ENCODE data around the gene INSIG1. TPM values are rescaled to one million over a fixed set of nuclear protein-coding genes. Genes with fewer than 3 reads are reported as not detected.

INSIG1 gene
- total RNA-seq, 1 donor from 2014 or later: 55.4 TPM

DNA sequence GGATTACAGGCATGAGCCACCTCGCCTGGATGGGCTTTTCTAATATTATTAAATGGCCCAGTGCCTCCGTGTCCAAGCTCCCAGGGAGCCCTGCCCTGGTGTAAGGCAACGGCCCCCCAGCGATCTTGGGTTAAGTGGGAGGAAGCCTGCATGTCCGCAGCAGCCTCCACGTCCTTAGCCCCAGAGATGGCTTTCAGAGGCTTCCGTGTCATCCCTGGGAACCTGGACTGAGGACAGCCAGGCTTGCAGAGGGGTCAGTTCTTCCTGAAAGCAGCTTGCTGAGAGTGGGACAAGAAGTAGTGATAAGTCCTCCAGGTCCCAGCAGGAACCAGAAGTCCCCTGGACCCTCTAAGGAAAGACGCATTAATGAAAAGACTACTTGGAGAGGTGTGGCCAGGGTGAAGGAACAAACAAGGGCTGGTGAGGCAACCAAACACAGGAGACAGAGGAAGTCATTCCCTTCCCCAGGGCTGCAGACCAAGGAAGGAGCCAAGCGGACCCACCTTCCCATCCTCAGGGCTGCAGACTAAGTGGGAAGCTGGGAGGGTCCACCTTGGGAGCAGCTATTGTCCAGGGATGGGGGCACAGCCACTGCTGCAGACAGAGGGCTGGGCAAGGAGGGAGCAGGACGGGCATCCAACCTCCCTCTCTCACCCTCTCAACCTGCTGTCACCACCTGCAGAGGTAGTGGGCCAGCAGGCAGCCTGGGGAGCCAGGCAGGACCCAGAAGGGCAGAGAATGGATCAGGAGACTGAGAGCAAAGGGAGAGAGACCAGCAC, 13.0 kb upstream of the INSIG1 start:
- DNase-seq (ENCODE audit: low spot score): no peak

DNA sequence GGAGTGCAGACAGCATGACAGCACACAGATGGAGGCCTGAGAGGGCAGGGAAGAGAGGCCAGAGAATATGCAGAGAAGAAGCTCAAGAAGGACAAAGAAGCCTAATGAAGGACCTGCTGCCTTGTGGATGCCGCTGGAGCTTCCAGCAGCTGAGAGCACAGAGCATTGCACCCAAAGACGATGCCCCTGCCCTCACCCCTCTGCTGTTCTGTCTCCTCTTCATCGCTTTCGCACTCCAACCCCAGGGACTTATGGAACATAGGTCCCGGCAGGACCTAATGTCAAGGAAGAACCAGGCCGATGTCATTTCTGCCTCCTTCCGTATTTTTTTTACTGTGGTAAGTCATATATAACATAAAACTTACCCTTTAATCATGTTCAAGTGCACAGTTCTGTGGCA, 12.3 kb upstream of the INSIG1 start:
- DNase-seq (ENCODE audit: low spot score): no peak

DNA sequence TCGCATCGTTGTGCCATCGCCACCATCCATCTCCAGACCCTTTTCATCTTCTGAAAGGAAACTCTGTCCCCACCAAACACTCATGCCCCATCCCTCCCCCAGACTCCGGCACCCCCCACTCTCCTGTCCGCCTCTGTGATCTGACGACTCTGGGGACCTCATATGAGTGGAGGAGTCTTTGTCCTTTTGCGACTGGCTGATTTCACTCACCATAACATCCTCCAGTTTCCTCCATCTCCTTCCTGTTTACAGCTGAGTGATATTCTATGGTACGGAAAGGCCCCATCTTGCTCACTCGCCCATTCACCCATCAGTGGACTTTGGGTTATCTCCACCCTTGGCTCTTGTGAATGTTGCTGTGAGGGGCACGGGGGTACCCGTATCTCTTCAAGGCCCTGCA, 11.8 kb upstream of the INSIG1 start:
- no peak for DNase-seq (ENCODE audit: low spot score)

DNA sequence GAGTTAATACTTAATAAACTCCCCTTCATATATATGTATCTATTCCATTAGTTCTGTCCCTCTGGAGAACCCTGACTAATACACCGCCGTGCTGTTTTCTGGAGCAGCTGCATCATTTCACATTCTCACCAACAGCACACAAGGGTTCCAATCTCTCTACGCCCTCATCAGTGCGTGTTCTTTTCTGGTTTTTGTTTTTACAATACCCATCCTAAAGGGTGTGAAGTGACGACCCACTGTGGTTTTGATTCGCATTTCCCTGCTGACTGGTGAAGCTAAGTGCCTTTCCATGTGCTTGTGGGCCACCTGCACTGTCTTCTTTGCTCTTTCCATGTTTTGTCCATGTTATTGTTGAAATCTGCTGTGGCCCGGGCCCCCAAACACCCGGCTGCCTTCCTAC, 11.0 kb upstream of the INSIG1 start:
- no peak for DNase-seq (ENCODE audit: low spot score)

DNA sequence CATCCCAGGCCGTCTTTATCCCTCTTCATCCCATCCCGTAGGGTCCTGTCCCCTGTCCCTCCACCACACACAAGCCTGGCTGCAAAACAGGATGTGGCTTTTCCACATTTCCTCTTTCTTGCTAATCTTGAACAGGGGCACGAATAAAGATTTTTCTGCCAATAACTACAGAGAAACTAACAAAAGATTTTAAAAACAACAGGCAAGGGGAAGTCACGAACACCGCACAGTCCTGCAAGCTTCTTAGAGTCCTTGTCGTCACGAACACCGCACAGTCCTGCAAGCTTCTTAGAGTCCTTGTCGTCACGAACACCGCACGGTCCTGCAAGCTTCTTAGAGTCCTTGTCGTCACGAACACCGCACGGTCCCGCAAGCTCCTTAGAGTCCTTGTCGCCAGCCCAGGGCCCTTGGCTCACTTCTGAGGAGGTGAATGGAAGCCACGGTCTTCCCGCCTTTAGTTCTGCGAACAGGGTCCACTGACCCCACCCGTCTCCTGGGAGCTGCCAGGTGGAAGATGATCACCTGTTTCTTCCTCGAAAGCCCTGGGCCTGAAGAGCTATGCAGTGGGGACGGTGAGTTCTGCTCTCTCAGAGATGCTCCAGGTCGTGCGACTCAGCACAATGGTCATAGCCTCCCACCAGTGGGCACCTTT, 10.3 kb upstream of the INSIG1 start:
- DNase-seq (ENCODE audit: low spot score): no peak

DNA sequence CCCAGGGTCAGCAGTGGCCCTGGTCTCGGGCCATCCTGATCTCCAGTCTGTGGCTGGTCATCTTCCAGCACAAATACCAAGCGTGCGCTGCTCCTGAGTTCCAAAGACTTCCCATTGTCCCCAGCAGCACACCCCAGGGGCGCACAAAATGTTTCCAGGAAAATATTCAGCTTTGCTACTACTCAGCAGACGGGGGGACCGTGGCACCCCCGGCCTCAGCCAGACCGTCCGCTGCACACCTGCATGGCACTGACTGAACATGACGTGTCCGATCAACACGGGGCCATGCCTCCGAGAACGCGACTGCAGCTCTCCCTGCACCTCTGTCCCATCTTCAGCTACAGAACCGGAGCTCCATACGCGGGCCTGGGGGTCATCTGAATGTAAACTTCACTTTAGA, 9.6 kb upstream of the INSIG1 start:
- DNase-seq (ENCODE audit: low spot score): no peak

DNA sequence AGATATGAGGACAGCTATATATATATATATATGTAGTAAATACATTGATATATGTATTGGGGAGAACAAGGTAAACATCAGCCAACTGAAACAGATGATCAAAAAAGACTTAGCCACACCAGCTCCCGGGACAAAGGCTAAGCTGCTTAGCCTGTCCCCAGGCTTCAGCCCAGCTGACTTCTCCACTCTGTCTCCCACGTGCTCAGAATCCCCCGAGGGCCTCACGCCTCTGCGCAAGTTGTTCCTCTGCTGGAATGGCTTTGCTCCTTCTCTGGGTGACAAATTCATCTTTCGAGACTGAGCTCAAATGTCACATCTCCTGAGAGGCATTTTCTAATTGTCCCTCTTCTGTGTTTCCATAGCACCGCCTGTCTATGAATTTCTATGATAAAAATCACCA, 8.6 kb upstream of the INSIG1 start:
- no peak for DNase-seq (ENCODE audit: low spot score)

DNA sequence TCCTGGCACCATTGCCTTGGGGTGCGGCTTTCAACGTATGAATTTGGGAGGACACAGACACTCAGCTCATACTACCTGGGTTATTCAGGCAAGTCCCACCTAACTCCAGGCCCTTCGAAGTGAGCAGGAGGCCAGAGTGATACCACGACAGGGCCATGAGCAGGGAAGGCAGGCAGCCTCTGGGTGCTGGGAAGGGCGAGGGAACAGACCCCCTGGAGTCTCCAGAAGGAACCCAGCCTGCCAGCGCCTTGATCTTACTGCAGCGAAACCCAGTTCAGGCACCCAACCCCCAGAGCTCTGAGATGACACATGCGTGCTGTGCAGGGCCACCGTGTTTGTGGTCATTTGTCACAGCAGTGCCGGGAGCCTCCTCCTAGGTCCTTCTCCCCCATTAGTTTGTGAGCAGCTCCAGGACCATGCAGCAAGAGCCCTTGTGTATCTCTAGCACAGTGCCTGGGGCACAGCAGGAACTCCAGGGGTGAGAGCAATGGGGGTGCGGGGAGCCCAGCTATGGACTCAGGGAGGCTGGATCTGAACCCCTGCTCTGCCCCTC, 7.7 kb upstream of the INSIG1 start:
- no peak for DNase-seq (ENCODE audit: low spot score)

DNA sequence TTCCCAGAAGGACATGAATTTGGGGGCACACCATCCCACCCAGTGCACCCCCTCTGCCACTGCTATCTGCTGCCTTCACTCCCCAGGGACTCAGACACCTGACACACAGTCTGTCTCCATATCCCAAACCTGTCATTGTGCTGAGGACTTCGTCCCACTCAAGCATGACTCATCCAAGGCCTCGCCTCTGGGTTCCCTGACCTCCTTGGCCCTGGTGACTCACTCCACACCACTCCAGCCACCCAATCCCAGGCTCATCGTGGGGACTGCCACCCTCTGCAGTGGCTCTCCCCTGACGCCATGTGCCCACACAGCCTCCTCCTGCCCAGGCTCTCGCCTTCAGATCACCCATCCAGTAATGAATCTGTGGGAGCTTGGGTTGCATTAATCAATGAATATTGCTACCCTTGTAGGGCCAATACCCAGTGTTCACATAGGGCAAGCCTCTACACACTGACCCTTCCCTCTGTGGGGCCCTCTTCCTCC, 6.6 kb upstream of the INSIG1 start:
- DNase-seq (ENCODE audit: low spot score): no peak

DNA sequence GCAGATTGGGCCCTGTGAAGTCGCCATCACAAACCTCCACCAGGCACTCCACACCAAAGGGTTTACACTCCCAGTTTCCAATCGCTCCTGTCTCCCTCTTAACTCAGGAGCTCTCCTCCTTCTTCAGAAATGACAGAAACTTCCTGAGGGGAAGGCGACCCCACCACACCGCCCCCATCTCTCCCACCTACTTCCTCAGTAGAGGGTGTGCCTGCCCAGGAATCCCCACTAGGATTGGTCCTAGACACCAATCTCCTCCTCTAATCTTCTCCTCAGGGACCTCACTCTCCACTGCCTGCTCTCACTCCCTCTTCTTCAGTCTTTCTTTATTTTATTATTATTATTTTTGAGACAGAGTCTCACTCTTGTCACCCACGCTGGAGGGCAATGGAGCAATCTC, 5.9 kb upstream of the INSIG1 start:
- DNase-seq (ENCODE audit: low spot score): no peak

DNA sequence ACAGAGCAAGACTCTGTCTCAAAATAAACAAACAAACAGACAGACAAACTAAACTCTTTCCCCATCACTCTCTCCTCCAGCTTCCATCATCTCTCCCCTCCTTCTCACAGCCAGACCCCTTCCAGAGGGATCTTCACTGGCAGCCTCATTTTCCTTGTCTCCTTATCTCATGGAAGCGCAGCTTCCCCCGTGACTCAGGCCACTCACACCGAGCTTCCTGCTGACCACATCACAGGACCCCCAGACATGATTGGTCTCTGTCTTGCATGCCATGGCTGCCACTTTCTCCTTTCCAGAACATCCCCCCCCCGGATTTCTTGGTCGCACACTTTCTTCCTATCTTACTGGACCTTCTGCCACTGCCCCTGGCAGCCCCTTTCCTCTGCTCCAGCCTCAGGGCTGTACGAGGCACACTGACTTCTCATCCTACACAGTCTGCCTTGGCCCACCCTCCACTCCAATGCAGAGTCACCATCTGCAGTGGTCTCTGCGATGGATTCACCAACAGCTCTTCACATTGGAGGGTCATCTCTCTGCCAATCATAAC, 4.9 kb upstream of the INSIG1 start:
- DNase-seq (ENCODE audit: low spot score): no peak

DNA sequence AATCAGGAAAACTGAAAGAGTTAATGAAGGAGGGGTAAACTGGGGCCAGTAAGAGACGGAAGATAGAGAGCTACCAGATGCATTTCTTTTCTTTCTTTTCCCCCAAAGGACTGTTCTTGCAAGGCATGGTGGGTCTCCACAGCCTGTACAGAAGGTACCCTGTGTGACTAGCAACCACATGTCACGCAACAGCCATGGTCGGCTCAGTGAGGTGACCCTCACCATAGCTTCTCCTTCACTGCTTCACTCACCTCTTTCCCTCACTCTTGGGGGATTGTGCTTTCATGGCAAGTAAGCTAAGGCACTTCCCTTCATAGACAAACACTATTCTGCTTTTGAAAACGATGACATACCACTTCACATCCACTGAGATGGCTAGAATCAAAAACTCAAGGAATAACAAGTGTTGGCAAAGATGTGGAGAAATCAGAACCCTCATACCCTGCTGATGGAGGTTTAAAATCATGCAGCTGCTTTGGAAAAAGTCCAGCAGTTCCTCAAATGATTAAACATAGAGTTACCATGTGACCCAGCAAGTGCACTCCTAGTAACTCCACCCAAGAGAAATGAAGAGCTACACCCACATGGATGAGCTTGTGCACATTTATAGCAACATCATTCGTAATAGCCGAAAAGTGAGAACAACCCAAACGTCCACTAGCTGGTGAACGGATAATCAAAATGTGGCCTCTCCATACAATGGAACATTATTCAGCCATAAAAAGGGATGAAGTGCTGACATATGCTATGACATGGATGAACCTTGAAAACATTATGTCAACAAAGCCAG, 3.8 kb upstream of the INSIG1 start:
- DNase-seq (ENCODE audit: low spot score): no peak

DNA sequence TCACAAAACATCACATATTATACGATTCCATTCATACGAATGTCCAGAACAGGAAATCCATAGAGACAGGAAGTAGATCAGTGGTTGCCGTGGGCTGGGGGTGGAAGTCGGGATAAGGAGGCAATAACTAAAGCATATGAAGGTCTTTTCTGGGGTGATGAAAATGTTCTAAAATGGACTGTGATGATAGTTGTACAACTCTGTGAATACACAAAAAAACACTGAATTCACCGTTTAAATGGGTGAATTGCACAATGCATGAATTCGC, 3.2 kb upstream of the INSIG1 start:
- DNase-seq (ENCODE audit: low spot score): no peak

DNA sequence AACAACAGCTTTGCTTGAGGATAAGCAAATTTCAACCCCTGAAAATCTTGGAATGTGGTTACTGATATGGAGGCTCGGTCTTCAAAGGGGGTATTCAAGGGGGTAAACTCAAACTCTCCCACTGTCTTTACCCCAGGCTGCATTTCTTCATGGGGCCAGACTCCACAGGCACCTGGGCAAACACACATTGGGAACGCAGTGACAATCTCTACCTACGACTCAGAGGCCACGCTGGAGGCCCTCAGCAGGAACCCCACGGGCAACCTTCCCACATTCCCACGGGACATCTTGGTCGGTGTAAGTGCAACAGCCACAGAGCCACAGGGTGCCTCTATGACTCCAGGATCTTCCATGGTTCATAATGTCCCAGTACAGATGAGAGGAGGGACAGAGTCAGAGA, 2.2 kb upstream of the INSIG1 start:
- DNase-seq (ENCODE audit: low spot score): no peak

DNA sequence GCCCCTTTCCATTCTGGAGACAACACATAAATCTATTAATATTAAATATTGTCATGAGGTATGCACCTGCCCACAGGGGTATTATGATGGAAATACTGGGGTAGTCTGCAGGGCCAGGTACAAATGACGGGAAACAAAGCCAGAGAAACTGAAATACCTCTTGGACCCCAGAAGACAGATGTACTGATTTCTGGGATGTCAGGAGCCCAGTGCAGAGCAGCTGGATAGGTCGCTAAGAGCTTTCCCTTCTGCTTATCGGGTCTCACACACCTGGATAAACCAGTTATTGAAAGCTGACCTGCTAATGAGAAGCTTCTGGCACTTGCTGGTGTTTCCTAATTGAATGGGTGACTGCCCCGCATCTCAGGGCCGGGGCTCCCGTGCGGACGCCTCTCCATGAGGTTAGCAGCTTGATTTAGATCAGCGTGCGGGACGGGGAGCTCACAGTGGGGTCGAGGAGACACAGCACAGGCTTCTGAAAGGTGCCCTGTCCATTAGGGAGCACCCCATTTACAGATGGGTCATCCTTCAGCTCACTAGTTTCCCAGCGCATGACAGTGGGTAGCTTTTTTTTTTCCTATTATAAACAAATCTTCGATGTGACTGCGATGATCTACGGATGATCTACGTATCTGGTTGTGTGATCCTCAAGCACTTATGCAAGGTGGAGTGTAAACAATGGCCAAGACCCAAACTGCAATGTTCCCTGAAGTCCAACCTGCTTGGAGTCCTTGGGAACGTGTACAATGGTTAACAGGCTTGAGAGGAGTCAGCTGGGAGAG, 1.5 kb upstream of the INSIG1 start:
- DNase-seq (ENCODE audit: low spot score): no peak

DNA sequence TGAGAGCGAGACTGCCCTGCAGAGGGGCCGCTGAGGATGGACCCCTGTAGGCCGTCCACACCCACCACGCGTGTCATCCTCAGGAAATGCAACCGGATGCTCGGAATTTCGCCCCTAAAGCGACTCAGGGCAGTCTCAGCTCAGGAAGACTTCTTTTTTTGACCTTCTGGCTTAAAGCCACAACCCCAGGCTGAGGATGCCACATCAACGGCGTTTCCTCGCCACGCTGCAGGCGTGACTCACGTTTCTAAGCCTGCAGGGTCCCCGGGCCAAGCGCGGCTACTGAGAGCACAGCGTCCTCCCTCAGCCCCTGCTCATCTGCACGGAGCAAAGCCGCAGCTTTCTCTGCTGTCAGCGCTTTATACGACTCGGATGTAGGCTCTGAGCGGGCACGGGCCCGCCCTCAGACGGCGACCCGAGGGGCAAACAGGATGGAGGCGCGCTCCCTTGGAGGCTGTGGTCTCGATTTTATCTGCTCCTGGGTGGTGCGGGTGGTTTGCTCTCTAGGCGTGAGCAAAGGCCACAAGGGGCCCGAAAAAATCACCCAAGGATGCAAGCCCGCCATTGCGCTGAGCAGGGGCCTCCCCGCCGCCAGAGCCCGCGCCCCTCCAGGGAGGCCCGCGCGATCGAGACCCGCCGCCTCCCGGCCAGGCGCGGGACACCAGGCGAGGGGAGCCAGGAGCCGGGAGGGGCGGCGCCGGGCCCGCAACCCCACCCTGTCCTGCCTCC, 726 bp upstream of the INSIG1 start:
- peak; percentile 51 for DNase-seq (ENCODE audit: low spot score)

DNA sequence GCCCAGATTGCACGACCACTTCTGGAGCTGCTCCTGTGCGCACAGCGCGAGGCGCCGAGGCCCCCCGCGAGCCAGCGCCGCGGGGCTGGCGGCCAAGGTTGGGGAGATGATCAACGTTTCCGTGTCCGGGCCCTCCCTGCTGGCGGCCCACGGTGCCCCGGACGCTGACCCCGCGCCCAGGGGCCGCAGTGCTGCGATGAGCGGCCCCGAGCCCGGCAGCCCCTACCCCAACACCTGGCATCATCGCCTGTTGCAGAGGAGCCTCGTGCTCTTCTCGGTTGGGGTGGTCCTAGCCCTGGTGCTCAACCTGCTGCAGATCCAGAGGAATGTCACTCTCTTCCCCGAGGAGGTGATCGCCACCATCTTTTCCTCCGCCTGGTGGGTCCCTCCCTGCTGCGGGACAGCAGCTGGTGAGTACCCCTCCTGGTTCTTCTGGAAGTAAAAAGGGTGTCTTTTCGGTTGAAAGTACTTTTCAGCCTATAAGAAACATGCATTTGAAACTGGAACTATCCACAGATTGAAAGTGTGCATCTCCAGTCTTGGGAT, 683 bp downstream of the INSIG1 start:
- no peak for DNase-seq (ENCODE audit: low spot score)

DNA sequence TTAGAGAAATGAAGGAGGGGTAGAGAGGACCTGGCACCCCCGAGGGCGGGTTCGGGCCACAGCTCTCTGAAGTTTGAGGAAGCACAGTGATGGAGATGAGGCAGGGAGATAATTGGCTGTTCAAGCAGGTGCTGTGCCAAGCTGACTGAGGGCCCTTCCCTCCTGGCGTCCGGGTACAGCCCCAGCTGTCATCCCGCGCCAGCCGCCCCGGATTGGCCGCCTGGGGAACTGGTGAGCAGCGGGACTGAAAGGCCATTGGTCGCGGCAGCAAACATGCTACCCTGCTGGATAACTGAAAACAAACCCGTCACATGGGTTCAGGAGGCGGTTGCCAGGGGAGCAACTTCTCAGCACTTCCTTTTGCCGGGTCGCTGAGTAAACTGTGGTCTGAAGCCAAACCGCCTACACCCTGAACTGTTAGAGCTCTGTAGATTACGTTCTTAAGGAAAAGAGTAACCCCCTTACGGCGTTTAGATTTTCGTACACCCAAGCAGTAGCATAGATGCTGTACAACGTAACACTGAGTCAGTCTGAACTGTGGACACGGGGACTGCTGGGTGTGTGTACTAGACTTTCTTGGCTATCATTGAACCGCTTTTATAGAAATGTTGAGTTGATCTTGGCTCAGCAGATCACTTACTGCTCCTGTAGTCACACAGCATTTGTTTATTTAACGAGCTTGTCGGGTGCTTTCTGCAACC, 1.3 kb downstream of the INSIG1 start:
- peak; percentile 98 for DNase-seq (ENCODE audit: low spot score)

DNA sequence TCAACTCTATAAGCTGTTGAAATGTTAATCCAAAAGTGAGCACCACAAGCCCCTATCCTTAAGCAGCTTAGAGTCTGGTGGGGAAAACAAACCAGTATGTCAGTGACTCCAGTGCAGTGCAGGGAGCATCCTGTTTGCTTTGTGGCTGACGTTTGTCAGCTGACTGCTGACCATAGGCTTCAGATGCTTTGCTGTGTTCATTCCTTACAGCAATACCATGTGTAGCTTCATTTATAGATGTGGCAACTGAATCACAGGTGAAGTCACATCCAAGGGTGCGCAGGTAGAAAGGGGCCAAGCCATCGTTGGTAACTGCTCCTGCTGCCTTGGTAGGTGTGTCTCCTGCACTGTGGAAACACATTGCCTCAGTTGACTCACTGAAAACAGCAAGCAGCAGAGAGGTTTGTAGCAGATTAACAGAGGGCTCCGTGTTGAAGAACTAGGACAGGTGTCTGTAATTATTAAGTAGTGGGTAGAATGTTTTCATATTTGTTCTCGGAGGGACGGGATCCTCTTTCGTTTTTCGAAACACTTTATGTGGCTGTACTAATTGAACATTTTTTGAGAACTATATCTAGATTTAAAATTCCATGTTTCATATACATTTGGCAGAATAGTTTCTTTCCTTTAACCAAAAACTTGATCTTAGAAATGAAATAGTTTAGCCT, 2.0 kb downstream of the INSIG1 start:
- DNase-seq (ENCODE audit: low spot score): peak; percentile 14

All from umbilical cord (tissue), 2 donors.